ENCODE results near the gene TCF20.

TCF20 gene

GRCh38 chr22:42261296-42261695 lies 9.2 kb downstream of the TCF20 start:
- DNase-seq (ENCODE audit: low spot score), result no peak

DNA sequence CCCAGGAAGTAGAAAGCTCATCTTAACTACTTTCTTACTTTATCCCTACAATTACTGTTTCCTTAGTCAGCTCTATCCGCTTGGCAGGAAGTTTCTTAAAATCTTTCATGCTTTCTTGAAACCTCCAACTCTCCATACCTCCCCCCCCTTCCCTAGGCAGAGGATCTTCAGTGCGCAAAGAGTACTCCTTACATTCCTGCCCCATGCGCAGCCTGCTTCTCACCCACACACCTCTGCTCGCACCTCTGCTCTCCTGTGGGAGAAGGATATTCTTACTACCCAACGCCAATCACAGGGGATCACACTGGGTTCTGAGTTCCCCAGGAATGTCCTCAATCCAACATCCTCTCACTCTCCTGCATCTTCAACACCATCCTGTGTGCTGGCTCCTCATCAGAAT lies 12.3 kb downstream of the TCF20 start:
- DNase-seq (ENCODE audit: low spot score), result no peak

DNA sequence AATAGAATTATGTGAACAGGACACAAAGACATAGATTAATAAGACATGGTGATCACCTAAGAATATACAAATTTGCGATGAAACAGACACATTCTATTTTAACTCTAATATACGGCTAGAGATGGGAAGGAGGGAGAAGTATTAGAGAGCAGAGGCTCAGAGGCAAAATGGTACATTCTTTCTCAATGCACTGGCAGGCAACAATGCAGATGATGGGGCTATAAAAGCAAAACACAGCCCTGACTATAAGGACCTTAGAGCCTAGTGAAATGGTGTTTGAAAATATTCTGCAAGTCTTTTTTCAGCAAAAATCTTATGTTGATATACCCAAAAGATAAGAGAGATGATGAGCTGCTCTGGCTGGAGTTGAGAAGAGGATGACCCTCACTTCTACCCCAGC lies 13.1 kb downstream of the TCF20 start:
- no peak for DNase-seq (ENCODE audit: low spot score)

GRCh38 chr22:42256930-42257329 lies 13.5 kb downstream of the TCF20 start:
- DNase-seq (ENCODE audit: low spot score), result no peak

GRCh38 chr22:42256220-42256619 lies 14.2 kb downstream of the TCF20 start:
- DNase-seq (ENCODE audit: low spot score), result no peak

GRCh38 chr22:42249831-42250230 lies 20.6 kb downstream of the TCF20 start:
- no peak for DNase-seq (ENCODE audit: low spot score)

DNA sequence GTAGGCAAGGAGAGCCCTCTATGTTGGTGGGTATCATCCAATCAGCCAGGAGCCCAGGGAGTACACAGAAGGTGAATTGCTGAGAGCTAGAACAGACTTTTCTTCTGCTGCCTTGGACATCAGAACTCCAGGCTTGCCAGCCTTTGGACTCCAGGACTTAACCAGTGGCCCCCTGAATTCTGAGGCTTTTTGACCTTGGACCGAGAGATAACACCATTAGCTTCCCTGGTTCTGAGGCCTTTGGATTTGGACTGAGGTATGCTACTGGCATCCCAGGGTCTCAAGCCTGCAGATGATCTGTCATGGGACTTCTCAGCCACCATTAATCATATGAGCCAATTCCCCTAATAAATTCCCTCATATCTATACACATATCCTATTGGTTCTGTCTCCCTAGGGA lies 21.5 kb downstream of the TCF20 start:
- DNase-seq (ENCODE audit: low spot score), result no peak

DNA sequence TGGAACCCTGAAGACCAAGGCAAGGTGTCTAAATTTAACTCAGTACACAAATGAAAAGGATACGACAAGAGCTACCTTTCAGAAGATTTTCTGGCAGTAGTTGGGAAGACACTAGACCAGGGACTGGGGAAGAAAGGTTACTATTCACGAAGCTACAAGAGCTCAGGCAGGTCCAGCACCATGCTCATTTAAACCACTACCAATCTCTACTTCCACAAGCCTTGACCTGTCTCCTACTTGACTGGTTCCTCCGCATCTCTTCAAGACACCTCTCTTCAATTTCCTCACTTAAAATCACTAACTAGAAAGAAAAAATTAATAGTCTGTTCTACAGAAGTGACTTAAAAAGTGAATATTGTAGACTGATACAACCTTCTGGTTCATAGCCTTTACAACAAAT lies 22.9 kb downstream of the TCF20 start:
- no peak for DNase-seq (ENCODE audit: low spot score)

DNA sequence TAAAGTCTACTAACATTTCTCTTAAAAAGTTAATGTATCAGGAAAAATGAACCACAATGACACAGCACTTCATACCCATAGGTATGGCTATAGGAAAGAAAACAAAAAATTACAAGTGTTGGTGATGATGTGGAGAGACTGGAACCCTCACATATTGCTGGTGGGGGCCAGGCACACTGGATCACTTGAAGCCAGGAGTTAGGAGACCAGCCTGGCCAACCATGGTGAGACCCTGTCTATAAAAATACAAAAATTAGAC lies 26.7 kb downstream of the TCF20 start:
- no peak for DNase-seq (ENCODE audit: low spot score)

DNA sequence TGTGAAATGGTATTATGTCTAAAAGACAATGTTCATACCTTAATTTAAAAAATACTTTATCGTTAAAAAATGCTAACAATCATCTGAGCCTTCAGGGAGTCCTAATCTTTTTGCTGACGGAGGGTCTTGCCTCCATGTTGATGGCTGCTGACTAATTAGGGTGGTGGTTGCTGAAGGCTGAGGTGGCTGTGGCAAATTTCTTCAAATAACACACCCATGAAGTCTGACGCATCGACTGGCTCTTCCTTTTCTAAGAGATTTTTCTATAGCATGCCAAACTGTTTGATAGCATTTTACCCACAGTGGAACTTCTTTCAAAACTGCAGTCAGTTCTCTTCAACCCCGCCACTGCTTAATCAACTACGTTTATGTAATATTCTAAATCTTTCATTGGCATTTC lies 33.6 kb downstream of the TCF20 start:
- no peak for DNase-seq (ENCODE audit: low spot score)

DNA sequence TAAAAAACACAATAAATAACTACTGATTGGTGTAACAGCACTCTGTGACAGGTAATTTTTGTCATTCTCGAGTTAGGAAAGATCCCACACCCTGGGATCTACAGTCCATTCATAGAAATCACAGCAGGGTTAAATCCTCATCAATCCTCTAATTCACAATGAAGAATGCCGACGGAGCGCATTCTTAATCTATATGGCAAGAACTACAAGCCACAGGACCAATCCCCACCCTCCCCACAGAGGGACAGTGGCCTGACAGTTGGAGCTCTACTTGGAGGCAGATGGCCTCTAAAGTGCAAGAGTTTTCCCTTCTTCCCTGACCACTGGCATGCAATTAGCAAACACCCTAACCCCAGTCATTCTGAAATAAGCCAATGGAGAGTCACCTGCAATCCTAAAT lies 34.2 kb downstream of the TCF20 start:
- no peak for DNase-seq (ENCODE audit: low spot score)

DNA sequence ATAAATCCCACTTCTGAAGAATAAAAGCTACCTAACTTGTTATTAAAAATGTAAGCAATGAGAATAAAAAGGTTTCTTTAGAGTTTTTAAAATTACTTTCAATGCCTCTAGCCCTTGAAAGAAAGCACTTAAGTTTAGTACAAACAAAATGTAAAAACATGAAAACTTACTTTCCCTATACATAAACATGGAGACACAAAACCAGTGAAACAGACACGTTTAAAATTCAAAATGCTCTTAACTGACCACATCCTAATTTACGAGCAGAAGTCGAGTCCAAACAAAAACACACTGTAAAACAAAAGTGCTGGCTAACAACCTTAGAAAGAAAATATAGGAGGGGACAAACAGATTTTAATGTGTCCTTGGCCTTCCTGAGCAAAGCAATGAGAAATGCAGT lies 36.6 kb downstream of the TCF20 start:
- no peak for DNase-seq (ENCODE audit: low spot score)

GRCh38 chr22:42231929-42232328 lies 38.5 kb downstream of the TCF20 start:
- DNase-seq (ENCODE audit: low spot score), result no peak

DNA sequence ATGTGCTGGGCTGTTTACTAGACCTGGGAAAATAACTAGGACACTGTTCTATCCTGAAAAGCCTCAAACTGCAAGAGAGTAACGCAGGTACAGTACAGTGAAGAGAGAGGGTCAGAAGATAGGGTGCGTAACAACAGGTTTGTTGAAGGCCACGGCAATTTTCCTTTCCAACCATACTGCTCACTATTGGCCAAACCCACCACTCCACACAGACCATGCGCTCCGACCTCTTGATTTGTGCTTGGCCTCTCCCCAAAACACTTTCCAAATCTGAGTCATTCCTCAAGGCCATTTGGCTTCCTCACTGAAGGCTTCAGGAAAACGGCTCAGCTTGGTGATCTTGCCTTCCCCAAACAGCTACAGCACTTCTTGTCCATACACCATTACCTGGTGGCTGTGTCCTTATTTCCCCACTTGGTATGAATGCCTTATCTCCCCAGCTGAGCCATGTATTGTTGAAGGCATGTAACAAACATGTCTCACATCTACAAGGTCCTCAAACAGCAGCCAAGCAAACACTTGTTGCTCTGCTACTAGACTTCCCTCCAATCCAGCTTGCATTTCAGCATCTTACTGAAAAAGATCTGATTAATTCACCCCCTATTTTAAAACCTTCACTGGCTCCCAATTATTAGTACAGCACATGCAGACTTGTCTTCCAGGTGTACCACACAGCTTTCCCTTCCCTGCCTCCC lies 40.9 kb downstream of the TCF20 start:
- no peak for DNase-seq (ENCODE audit: low spot score)

DNA sequence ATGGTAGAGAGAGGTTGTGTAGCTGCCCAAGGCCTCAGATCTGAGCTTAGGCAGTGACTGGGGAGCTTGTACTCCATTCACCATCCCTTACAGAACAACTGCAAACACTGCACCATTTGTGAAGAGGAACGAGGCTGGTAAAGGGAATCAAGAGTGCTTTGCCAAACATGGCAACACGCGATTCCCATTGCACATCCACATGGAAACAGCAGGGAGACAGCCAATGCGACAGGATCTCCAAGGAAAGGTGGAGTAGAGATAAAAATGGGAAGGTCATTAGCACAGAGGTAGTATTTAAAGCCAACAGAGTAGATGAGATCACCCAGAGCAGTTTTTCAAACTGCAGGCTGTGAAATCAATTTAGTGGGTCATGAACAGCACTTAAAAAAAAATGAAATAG lies 42.0 kb downstream of the TCF20 start:
- DNase-seq (ENCODE audit: low spot score), result no peak

- DNase-seq (ENCODE audit: low spot score), result no peak
Observed at GRCh38 chr22:42227435-42227834, 43.0 kb downstream of the TCF20 start.

GRCh38 chr22:42225841-42226240 lies 44.6 kb downstream of the TCF20 start:
- no peak for DNase-seq (ENCODE audit: low spot score)

GRCh38 chr22:42222140-42222539 lies 48.3 kb downstream of the TCF20 start:
- no peak for DNase-seq (ENCODE audit: low spot score)
